GM12873 (cell line): ENCODE data around the gene GRAMD1B.

Source experiments
- CTCF ChIP-seq: IDR thresholded peaks from 2 replicates; pipeline ENCODE4 v1.5.1; 2012; ENCODE audit warnings: low read depth, mild to moderate bottlenecking, moderate library complexity, low read length, control low read depth; ENCODE audit not compliant: insufficient read depth; ENCODE audit errors: missing control alignments

GRAMD1B gene

GRCh38 chr11:123426789-123427188 lies 3.3 kb upstream of the GRAMD1B start:
- TF ChIP-seq CTCF = no peak

- no peak for TF ChIP-seq CTCF
These were observed 2.7 kb upstream of the GRAMD1B start for GRCh38 chr11:123427405-123427804.

- TF ChIP-seq CTCF = no peak
These were observed 1.9 kb upstream of the GRAMD1B start for GRCh38 chr11:123428116-123428715.

GRCh38 chr11:123429336-123429735 lies 733 bp upstream of the GRAMD1B start:
- no peak for TF ChIP-seq CTCF

- peak; percentile 11 for TF ChIP-seq CTCF
These were observed 840 bp downstream of the GRAMD1B start for GRCh38 chr11:123430721-123431497.

- no peak for TF ChIP-seq CTCF
These were observed 1.6 kb downstream of the GRAMD1B start for GRCh38 chr11:123431619-123432018.

- TF ChIP-seq CTCF = peak; percentile 57
These were observed 4.2 kb downstream of the GRAMD1B start for GRCh38 chr11:123434262-123434661.
